ENCODE data around the gene C1orf35. TPM values are rescaled to one million over a fixed set of nuclear protein-coding genes. Genes with fewer than 3 reads are reported as not detected.

C1orf35 gene
- total and polyA plus RNA-seq, 2 of the 4 experiments (the other 2 are of a cell fraction), result 4.3 to 13.0 TPM

DNA sequence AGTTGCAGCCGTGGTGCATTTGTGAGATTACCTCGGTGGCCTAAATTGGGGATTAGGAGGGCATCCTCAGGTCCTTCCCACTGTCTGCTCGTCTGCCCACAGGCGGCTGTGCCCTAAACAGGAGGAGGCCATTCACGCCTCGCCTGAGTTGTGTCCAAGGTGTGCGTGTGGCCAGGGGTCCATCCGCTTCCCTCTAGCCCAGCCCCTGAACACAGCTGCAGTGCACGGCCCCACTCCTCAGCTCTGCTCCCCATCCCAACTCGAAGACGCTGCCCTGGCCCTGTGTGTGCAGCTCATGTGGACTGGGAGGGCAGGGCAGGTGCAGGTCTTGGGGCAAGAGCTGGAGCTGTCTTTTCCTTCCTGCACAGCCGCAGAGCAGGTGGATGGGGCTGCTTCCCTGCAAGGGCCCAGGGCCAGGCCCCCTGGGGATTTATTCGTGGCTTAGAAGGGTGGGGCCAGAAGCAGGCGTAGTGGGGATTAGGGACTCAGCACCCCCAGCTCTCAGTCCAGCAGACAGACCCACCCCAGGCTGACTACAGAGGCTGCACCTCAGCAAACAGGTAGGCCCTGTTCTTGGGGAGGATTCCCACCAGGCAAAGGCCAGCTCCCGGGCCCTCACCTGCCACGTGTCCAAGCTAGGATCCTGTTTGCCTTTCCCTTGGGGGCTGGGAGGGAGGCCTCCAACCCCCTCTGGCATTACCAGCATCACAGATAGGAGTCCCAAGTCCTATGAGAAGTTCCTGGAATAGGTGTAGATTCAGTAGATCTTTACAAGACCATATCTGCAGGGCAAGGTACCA is 41.3 kb upstream of the C1orf35 start (continued):
- TF ChIP-seq MAZ (IDR thresholded peaks at IDR 0.05; ENCODE audit: borderline replicate concordance, low read depth, low read length), result no peak

DNA sequence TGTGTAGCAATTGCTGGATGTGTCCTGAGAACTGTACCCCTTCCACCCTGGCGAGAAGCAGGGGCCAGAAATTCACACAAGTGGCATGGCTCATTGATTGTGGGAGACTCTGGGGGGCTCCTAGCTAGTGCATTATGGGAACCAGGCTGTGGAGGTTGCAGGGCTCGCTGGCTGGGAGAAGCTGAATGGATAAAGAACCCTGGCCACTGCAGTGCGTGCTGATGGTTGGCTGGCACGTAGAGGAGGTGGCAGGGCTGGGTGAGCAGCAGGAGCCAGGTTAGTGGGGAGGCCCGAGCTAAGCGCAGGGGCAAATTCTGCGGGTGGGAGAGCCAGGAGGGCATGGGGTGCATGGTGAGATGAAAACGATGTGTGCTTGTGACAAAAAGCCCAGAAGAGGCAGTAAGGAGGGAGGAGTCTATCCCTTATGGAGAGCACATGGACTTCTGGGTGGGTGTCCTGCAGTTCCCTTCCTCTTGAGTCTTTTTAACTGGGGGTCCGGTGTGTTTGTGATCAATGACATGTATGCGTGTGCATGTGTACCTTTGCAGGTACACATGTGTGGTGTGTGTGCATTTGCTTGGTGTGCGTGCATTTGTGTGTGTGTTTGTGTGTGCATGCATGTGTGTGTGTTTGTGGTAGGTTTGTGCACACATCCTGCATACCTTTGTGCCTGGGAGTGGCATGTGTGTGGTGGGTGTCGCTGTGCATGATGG is 40.5 kb upstream of the C1orf35 start:
- Histone ChIP-seq H3K9me1 (ENCODE audit: insufficient read depth, low read length) (peaks cover 24% of the 10 kb centered on the region), H3K56ac (ENCODE audit: extremely low read depth, insufficient read depth, low read length) (no peak overlapping the region), H2BK20ac (ENCODE audit: low read depth, low read length) (no peak overlapping the region), H3K4me1 (ENCODE audit: control insufficient read depth, insufficient read depth, low read length) (peaks cover 19% of the 10 kb centered on the region), H3K27ac (ENCODE audit: insufficient read depth, low read length) (no peak overlapping the region), H4K20me1 (ENCODE audit: insufficient read depth, low read length) (peaks cover 67% of the 10 kb centered on the region), H4K8ac (ENCODE audit: low read depth in 2 of 2, low read length in 2 of 2) (no peak overlapping the region), H3K23ac (ENCODE audit: low read depth, low read length) (no peak overlapping the region; the same call in 1 of the 2 replicates), H2AK9ac (replicated peaks; ENCODE audit: low read depth, low read length, poor library complexity) (no peak overlapping the region), H2AFZ (replicated peaks; ENCODE audit: low read length, poor library complexity) (no peak overlapping the region), H3K9me3 (ENCODE audit: control insufficient read depth, insufficient read depth, low read length) (no peaks in the 10 kb centered on the region), H2BK5ac (ENCODE audit: low read depth, low read length, poor library complexity, severe bottlenecking) (no peak overlapping the region), H3K4ac (ENCODE audit: low read depth, low read length) (no peak overlapping the region), H3K4me2 (ENCODE audit: low read depth, low read length) (no peak overlapping the region; the same call in 1 of the 2 replicates), H3K4me3 (ENCODE audit: insufficient read depth, low read depth, low read length) (no peak overlapping the region), H3K9ac (ENCODE audit: low read depth, low read length) (no peak overlapping the region), H3K27me3 (ENCODE audit: control insufficient read depth, insufficient read depth, low read length) (no peaks in the 10 kb centered on the region), H3K36me3 (ENCODE audit: control insufficient read depth, insufficient read depth, low read length) (peaks cover 15% of the 10 kb centered on the region), H2BK15ac (ENCODE audit: low read depth, low read length) (no peak overlapping the region), H2AK5ac (ENCODE audit: low read depth, low read length) (no peak overlapping the region), H3K18ac (ENCODE audit: low read depth, low read length) (no peak overlapping the region), H3K14ac (replicated peaks; ENCODE audit: low read depth, low read length) (no peak overlapping the region), H2BK120ac (ENCODE audit: low read depth, low read length) (no peak overlapping the region), H4K91ac (ENCODE audit: insufficient read depth, low read depth, low read length) (no peak overlapping the region), H3K79me1 (ENCODE audit: low read depth in 1 of 2, low read length in 2 of 2) (peaks cover 0 to 66% of the 10 kb centered on the region in 2 experiments; a peak in 2 of 4 replicates), H4K5ac (ENCODE audit: low read depth, low read length) (no peak overlapping the region)
- no peak for ATAC-seq (ENCODE audit: low read depth)
- dilution Hi-C loops (cut with HindIII; ENCODE audit: low sequenced_read_pairs, unreplicated experiment), result no loop called here
- 87% methylated on average over 3 of the region's 12 CpGs; no CpG with 5 or more reads in 1 of the 2 experiments for WGBS, 2 experiments (ENCODE audit: extremely low coverage in 2 of 2, insufficient read length in 1 of 2)
- POLR2A ChIA-PET (ENCODE audit: unreplicated experiment), result no interaction called here
- CTCF ChIA-PET, result interaction anchor here (1.3 kb wide), 1 partner anchor 148 kb away, joined by 4 read pairs; no protein-coding TSS in a partner anchor
- in situ Hi-C loops (cut with MboI; ENCODE audit: low sequenced_read_pairs), result no loop called here
- no peak for DNase-seq
- TF ChIP-seq MXI1 (IDR thresholded peaks at IDR 0.05; ENCODE audit: borderline replicate concordance, low read depth, low read length) (no peak), CHD1 (IDR thresholded peaks at IDR 0.05; ENCODE audit: low read depth, low read length) (no peak), FOS (IDR thresholded peaks at IDR 0.05; ENCODE audit: low read depth, low read length) (no peak)
- TF ChIP-seq, protein P1, sequence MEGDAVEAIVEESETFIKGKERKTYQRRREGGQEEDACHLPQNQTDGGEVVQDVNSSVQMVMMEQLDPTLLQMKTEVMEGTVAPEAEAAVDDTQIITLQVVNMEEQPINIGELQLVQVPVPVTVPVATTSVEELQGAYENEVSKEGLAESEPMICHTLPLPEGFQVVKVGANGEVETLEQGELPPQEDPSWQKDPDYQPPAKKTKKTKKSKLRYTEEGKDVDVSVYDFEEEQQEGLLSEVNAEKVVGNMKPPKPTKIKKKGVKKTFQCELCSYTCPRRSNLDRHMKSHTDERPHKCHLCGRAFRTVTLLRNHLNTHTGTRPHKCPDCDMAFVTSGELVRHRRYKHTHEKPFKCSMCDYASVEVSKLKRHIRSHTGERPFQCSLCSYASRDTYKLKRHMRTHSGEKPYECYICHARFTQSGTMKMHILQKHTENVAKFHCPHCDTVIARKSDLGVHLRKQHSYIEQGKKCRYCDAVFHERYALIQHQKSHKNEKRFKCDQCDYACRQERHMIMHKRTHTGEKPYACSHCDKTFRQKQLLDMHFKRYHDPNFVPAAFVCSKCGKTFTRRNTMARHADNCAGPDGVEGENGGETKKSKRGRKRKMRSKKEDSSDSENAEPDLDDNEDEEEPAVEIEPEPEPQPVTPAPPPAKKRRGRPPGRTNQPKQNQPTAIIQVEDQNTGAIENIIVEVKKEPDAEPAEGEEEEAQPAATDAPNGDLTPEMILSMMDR (conservative IDR thresholded peaks at IDR 0.05; ENCODE audit: low read depth, low read length), result no peak
- BruUV-seq (replicated peaks), result no TSS peak
- intact Hi-C loops (cut with micrococcal nuclease), result loop anchor here (5.0 kb wide), 1 partner anchor 41 kb away; the partner anchor contains the start of gene C1orf35

All from IMR-90 (cell line).